Stomach (tissue), 9 donors: Measurements from ENCODE around the gene MBP. TPM values are rescaled to one million over a fixed set of nuclear protein-coding genes. Genes with fewer than 3 reads are reported as not detected.

Source experiments
- DNase-seq, 2 donors: peaks; one replicate each; pipeline versions ENCODE4 v3.0.0 to v3.0.0-alpha.2; 2013 to 2019
- H3K27ac ChIP-seq, 5 donors: fragments of 200-600 bp in 4 of 5; sonication (generic) in 4 of 5; one replicate each; pipeline ENCODE4 v1.5.1; 2013 to 2019; ENCODE audit warnings: mild to moderate bottlenecking in 1 of 5, moderate library complexity in 1 of 5
- H3K27me3 ChIP-seq, 3 donors: fragments of 200-600 bp; sonication (generic); one replicate each; pipeline ENCODE4 v1.5.1; 2017 to 2019; ENCODE audit warnings: mixed run types in 1 of 3
- H3K36me3 ChIP-seq, 4 donors: fragments of 200-600 bp; sonication (generic); 1 replicate in 3 of 4; 2 replicates in 1 of 4; pipeline ENCODE4 v1.5.1; 2016 to 2019
- H3K4me1 ChIP-seq, 4 donors: fragments of 200-600 bp; sonication (generic); one replicate each; pipeline ENCODE4 v1.5.1; 2016 to 2019
- H3K4me3 ChIP-seq, 4 donors: fragments of 200-600 bp; sonication (generic) in 3 of 4; one replicate each; pipeline ENCODE4 v1.5.1; 2016 to 2019; ENCODE audit warnings: mild to moderate bottlenecking in 1 of 4
- H3K9me3 ChIP-seq, 4 donors: fragments of 200-600 bp; sonication (generic); one replicate each; pipeline ENCODE4 v1.5.1; 2016 to 2019
- CTCF ChIP-seq, 7 experiments: fragments of 450-650 bp in 4 of 7; fragments of 200-600 bp in 3 of 7; sonication (generic) in 3 of 7; IDR thresholded peaks; one replicate each; pipeline ENCODE4 v1.5.1; 2016 to 2019; ENCODE audit warnings: antibody characterized with exemption in 7 of 7, control low read depth in 2 of 7, mild to moderate bottlenecking in 1 of 7
- EP300 ChIP-seq: sonication (generic); formaldehyde crosslinking; IDR thresholded peaks from one replicate; pipeline ENCODE4 v1.6.1; 2017; ENCODE audit warnings: antibody characterized with exemption
- POLR2A ChIP-seq, 4 donors: fragments of 450-650 bp; IDR thresholded peaks; one replicate each; pipeline ENCODE4 v1.6.1; 2016; ENCODE audit warnings: antibody characterized with exemption in 4 of 4, control low read depth in 2 of 4, mild to moderate bottlenecking in 1 of 4, moderate library complexity in 1 of 4
- POLR2AphosphoS5 ChIP-seq, 3 donors: sonication (generic); formaldehyde crosslinking; IDR thresholded peaks; one replicate each; pipeline ENCODE4 v1.6.1; 2016; ENCODE audit warnings: antibody characterized with exemption in 3 of 3
- WGBS, 5 donors: extraction: QIAGEN DNeasy Blood & Tissue Kit in 3 of 5; methylation state at CpG; one replicate each; pipeline versions ENCODE4 v1.1.5 to v1.1.7; 2013 to 2018; 5-methylcytosine and 5-hydroxymethylcytosine counted together
- intact Hi-C: fragments of 100-400 bp; cut with DNase I; formaldehyde crosslinking; loops from one replicate; pipeline ENCODE4 v1.15.1; 2023; ENCODE audit warnings: low total_unique reads
- polyA plus RNA-seq, 3 donors: library from polyadenylated mRNA; stranded (reverse); fragments of 200-250 nt; gene quantifications; one replicate each; pipeline ENCODE4 v1.2.3, GENCODE V29; 2013
- total RNA-seq, 5 donors: library from RNA; depleted of rRNA; stranded (reverse); fragments of >200 nt; gene quantifications; one replicate each; pipeline versions ENCODE4 v1.1.0 to v1.2.3, GENCODE V29; 2014 to 2016
- donor health status: healthy with polysubstance abuse.
- donor health status: Bipolar disorder and iron deficiency.
- donor health status: healthy.

MBP gene
- total and polyA plus RNA-seq, 8 donors = 7.9 to 407 (median 33.3) TPM

- H3K9me3 ChIP-seq = no peaks in the 10 kb centered on the region
- intact Hi-C loops = loop anchor here (10.0 kb wide), 2 partner anchors 65 to 195 kb away; no protein-coding TSS in a partner anchor
Measured at GRCh38 chr18:76989647-76990190, 142.9 kb downstream of the MBP start.

DNA sequence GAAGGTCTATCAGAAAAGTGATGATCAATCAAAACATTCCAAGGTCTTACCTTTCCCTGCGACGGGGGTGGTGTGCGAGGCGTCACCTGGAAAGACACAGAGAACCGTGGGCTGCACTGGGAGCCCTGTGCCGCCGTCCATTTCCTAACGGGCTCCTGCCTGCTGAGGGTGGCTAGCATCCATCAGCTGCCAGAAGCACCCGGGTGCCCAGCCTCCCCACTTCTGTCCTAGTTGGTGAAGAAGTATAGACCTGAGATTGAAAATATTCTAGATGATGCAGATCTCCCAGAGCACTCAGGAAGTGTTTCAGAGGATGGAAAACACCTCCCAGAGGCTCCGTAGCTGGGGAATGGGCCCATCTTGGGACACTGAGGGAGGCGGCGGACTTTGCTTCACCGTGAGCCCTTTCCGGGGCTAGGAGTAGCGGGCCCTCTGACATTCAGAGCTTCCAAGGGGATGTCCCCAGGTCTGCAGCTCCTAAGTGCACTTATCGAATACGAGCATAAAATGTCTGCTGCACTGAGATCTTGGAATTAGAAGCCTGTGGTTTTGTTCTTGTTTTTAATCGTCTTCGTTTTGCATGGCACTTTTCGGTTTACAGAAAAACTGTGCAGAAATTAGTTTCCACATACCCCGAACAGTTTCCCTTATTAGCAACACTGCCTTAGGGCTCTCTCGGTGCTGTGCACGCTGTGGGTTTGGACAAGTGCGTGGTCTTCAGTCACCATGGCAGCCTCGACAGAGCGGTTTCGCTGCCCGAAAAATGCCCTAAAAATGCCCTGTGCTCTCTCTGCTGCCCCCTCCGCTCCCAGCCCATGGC lies 143.5 kb downstream of the MBP start:
- H3K36me3 ChIP-seq = no peaks in the 10 kb centered on the region
- WGBS, 5 donors = 91 to 94% (median 92%) methylated on average over 28 to 29 of the region's 29 CpGs
- no peaks in the 10 kb centered on the region for H3K9me3 ChIP-seq
- DNase-seq = no peak
- no peak overlapping the region for H3K4me3 ChIP-seq
- intact Hi-C loops = loop anchor here (10.0 kb wide), 2 partner anchors 64 to 194 kb away; no protein-coding TSS in a partner anchor
- H3K27ac ChIP-seq = peak overlapping the region in 2 of 5 donors; percentile 36
- no peaks in the 10 kb centered on the region for H3K27me3 ChIP-seq
- H3K4me1 ChIP-seq = peaks cover 0 to 10% (median under 1%) of the 10 kb centered on the region in 4 donors
- TF ChIP-seq EP300 = no peak
- no peak for TF ChIP-seq POLR2AphosphoS5 (IDR thresholded peaks at IDR 0.05)
- TF ChIP-seq CTCF (IDR thresholded peaks at IDR 0.05) = no peak
- TF ChIP-seq POLR2A (IDR thresholded peaks at IDR 0.05) = no peak

More at GRCh38 chr18:76989647-76990190, 142.9 kb downstream of the MBP start:
- Histone ChIP-seq H3K4me3 (no peak overlapping the region), H3K27ac (no peak overlapping the region), H3K36me3 (no peaks in the 10 kb centered on the region), H3K4me1 (peaks cover 0 to 10% (median 0%) of the 10 kb centered on the region in 4 donors), H3K27me3 (no peaks in the 10 kb centered on the region)
- DNase-seq = no peak
- TF ChIP-seq EP300 (no peak), POLR2AphosphoS5 (IDR thresholded peaks at IDR 0.05) (no peak)
- 93 to 96% (median 94%) methylated on average over 24 to 28 of the region's 28 CpGs for WGBS, 5 donors

GRCh38 chr18:76988031-76988826 lies 144.4 kb downstream of the MBP start:
- DNase-seq = no peak
- no peaks in the 10 kb centered on the region for H3K36me3 ChIP-seq
- TF ChIP-seq CTCF (IDR thresholded peaks at IDR 0.05) (no peak), POLR2A (IDR thresholded peaks at IDR 0.05) (no peak), EP300 (no peak), POLR2AphosphoS5 (IDR thresholded peaks at IDR 0.05) (no peak)
- 74 to 87% (median 84%) methylated on average over 27 of the region's 27 CpGs for WGBS, 5 donors
- H3K4me1 ChIP-seq = peaks cover 3 to 18% (median 8%) of the 10 kb centered on the region in 4 donors
- H3K27ac ChIP-seq = peak overlapping the region in 2 of 5 donors; percentile 36
- intact Hi-C loops = loop anchor here (10.0 kb wide), 2 partner anchors 63 to 193 kb away; no protein-coding TSS in a partner anchor
- H3K9me3 ChIP-seq = no peaks in the 10 kb centered on the region
- no peaks in the 10 kb centered on the region for H3K27me3 ChIP-seq
- no peak overlapping the region for H3K4me3 ChIP-seq

- intact Hi-C loops = loop anchor here (10.0 kb wide), 2 partner anchors 62 to 192 kb away; no protein-coding TSS in a partner anchor
- no peaks in the 10 kb centered on the region for H3K27me3 ChIP-seq
- TF ChIP-seq CTCF (IDR thresholded peaks at IDR 0.05) = no peak
- no peak overlapping the region for H3K27ac ChIP-seq
- WGBS, 5 donors = 34 to 68% (median 53%) methylated on average over 7 of the region's 7 CpGs
- DNase-seq = no peak
- no peak overlapping the region for H3K4me3 ChIP-seq
- H3K36me3 ChIP-seq = no peaks in the 10 kb centered on the region
- H3K9me3 ChIP-seq = no peaks in the 10 kb centered on the region
- H3K4me1 ChIP-seq = peaks cover 8 to 33% (median 22%) of the 10 kb centered on the region in 4 donors
Measured at GRCh38 chr18:76986406-76986805, 146.2 kb downstream of the MBP start.
